ENCODE results near the gene ITGA7.

DNA sequence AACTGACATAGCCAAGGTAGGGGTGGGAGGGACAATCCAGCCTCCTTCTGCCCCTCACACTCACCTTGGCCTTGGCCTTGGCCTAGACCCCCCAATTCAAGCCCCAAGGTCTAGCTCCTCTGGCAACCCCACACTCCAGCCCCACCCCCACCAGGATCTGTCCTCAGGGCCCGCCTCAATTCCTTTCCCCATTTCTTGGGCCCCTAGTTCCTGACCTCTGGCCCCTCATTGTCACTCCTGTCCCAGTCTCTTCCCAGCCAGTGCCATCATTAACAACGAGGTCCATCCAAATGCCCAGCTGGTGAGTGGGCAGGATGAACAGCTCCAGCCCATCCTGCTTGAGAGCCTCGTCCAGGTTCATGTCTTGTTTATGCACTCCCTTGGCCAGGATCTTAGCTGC is 28.4 kb upstream of the ITGA7 start:
- TF ChIP-seq EZH2 (IDR thresholded peaks at IDR 0.05; ENCODE audit: borderline replicate concordance, low read depth, low read length, poor library complexity, severe bottlenecking) (no peak), CTCF (conservative IDR thresholded peaks at IDR 0.05; ENCODE audit: low read depth, low read length) (no peak)
